Calu3 (cell line): ENCODE data around the gene UQCC2. TPM values are rescaled to one million over a fixed set of nuclear protein-coding genes. Genes with fewer than 3 reads are reported as not detected.

ENCODE experiments used
- BruUV-seq: library from RNA; stranded (reverse); fragments of 400-500 nt; replicated peaks from 2 replicates; lab custom pipeline; 2021; lab: Mats Ljungman, UMichigan
- CTCF ChIA-PET: fragments of 300-600 bp; sonication (Branson Sonifier 250); formaldehyde crosslinking; loops from one replicate; lab custom pipeline; 2022; ENCODE audit warnings: antibody characterized with exemption; lab: Charles Lee
- DNase-seq: peaks from one replicate; pipeline ENCODE4 v3.0.0; 2022
- H3K27ac Mint-ChIP-seq: one replicate; pipeline ENCODE4 v1.8.0; 2022; ENCODE audit warnings: mixed read lengths; ENCODE audit not compliant: unreplicated experiment
- H3K27me3 Mint-ChIP-seq: one replicate; pipeline ENCODE4 v1.8.0; 2022; ENCODE audit warnings: mixed read lengths; ENCODE audit not compliant: unreplicated experiment
- H3K36me3 Mint-ChIP-seq: one replicate; pipeline ENCODE4 v1.8.0; 2022; ENCODE audit warnings: mild to moderate bottlenecking, moderate library complexity, mixed read lengths; ENCODE audit not compliant: insufficient read depth, unreplicated experiment
- H3K4me1 Mint-ChIP-seq: one replicate; pipeline ENCODE4 v1.8.0; 2022; ENCODE audit warnings: mild to moderate bottlenecking, low read depth, mixed read lengths; ENCODE audit not compliant: unreplicated experiment
- H3K4me3 Mint-ChIP-seq: one replicate; pipeline ENCODE4 v1.8.0; 2022; ENCODE audit warnings: mild to moderate bottlenecking, low read depth, moderate library complexity, mixed read lengths; ENCODE audit not compliant: unreplicated experiment
- H3K9me3 Mint-ChIP-seq: one replicate; pipeline ENCODE4 v1.8.0; 2022; ENCODE audit warnings: low read depth, mixed read lengths; ENCODE audit not compliant: unreplicated experiment
- intact Hi-C: fragments of 100-400 bp; cut with micrococcal nuclease; formaldehyde crosslinking; loops from one replicate; pipeline ENCODE4 v1.10.0; 2022; ENCODE audit not compliant: unreplicated experiment
- total RNA-seq: library from RNA; stranded (reverse); gene quantifications from 2 replicates; pipeline ENCODE4 v1.2.3, GENCODE V29; 2022
- TF ChIP-seq, protein P1 (sequence below): fragments of 200-600 bp; IDR thresholded peaks from one replicate; pipeline ENCODE4 v1.8.0; 2022; ENCODE audit warnings: antibody characterized with exemption; ENCODE audit not compliant: unreplicated experiment

Gene UQCC2
- total RNA-seq, 1 experiment from 2014 or later: 142 TPM

DNA sequence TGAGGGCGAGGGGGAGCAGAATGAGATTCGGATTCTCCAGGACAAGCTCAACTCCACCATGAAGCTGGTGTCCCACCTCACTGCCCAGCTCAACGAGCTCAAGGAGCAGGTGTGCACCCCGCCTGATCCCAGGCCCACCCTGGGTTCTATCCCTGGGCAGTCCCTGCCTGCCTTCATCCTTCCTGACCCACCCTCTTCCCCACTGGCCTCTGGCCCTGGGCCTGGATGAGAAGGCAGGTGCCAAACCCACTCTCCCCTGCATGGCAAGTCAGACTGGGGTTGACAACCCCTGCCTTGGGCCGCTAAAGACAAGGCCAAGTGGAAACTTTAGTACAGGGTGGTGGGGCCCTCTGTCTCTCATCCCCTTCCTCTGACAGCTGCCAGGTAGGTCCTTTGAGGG, 16.5 kb downstream of the UQCC2 start:
- Mint-ChIP-seq H3K4me1 (peaks cover 9% of the 10 kb centered on the region), H3K9me3 (no peaks in the 10 kb centered on the region), H3K36me3 (peaks cover 95% of the 10 kb centered on the region), H3K27ac (no peak overlapping the region), H3K4me3 (no peak overlapping the region), H3K27me3 (no peaks in the 10 kb centered on the region)
- no TSS peak for BruUV-seq
- no peak for DNase-seq
- CTCF ChIA-PET: no interaction called here
- TF ChIP-seq, protein P1, sequence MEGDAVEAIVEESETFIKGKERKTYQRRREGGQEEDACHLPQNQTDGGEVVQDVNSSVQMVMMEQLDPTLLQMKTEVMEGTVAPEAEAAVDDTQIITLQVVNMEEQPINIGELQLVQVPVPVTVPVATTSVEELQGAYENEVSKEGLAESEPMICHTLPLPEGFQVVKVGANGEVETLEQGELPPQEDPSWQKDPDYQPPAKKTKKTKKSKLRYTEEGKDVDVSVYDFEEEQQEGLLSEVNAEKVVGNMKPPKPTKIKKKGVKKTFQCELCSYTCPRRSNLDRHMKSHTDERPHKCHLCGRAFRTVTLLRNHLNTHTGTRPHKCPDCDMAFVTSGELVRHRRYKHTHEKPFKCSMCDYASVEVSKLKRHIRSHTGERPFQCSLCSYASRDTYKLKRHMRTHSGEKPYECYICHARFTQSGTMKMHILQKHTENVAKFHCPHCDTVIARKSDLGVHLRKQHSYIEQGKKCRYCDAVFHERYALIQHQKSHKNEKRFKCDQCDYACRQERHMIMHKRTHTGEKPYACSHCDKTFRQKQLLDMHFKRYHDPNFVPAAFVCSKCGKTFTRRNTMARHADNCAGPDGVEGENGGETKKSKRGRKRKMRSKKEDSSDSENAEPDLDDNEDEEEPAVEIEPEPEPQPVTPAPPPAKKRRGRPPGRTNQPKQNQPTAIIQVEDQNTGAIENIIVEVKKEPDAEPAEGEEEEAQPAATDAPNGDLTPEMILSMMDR: no peak
- intact Hi-C loops: no loop called here

GRCh38 chr6:33694401-33694931, 17.0 kb downstream of the UQCC2 start:
- Mint-ChIP-seq H3K36me3 (peaks cover 95% of the 10 kb centered on the region), H3K27me3 (no peaks in the 10 kb centered on the region), H3K27ac (peak overlapping the region; percentile 23), H3K4me1 (peaks cover 9% of the 10 kb centered on the region), H3K9me3 (no peaks in the 10 kb centered on the region), H3K4me3 (no peak overlapping the region)
- no peak for DNase-seq
- BruUV-seq: no TSS peak
- TF ChIP-seq, protein P1: no peak
- intact Hi-C loops: no loop called here
- CTCF ChIA-PET: interaction anchor here (0.8 kb wide), 1 partner anchor 17 kb away, joined by 3 read pairs; the partner anchor contains the start of gene UQCC2

- Mint-ChIP-seq H3K4me3 (no peak overlapping the region), H3K36me3 (peaks cover 95% of the 10 kb centered on the region), H3K27me3 (no peaks in the 10 kb centered on the region), H3K27ac (no peak overlapping the region), H3K4me1 (peaks cover 9% of the 10 kb centered on the region), H3K9me3 (no peaks in the 10 kb centered on the region)
- TF ChIP-seq, protein P1: no peak
- intact Hi-C loops: no loop called here
- DNase-seq: no peak
- BruUV-seq: no TSS peak
- CTCF ChIA-PET: interaction anchor here (0.8 kb wide), 1 partner anchor 18 kb away, joined by 3 read pairs; the partner anchor contains the start of gene UQCC2
These were observed 18.1 kb downstream of the UQCC2 start for GRCh38 chr6:33693186-33694105.

GRCh38 chr6:33692760-33693158, 18.7 kb downstream of the UQCC2 start:
- Mint-ChIP-seq H3K4me1 (peaks cover 9% of the 10 kb centered on the region), H3K27ac (peak overlapping the region; percentile 25), H3K36me3 (peaks cover 90% of the 10 kb centered on the region), H3K9me3 (no peaks in the 10 kb centered on the region), H3K4me3 (no peak overlapping the region), H3K27me3 (no peaks in the 10 kb centered on the region)
- CTCF ChIA-PET: no interaction called here
- no peak for DNase-seq
- BruUV-seq: no TSS peak
- intact Hi-C loops: no loop called here
- TF ChIP-seq, protein P1: no peak
